Measurements from ENCODE around the gene CCDC169. TPM values are rescaled to one million over a fixed set of nuclear protein-coding genes. Genes with fewer than 3 reads are reported as not detected.
A peak's percentile ranks its signal among the peaks of the same experiment; 100 is the strongest.

CCDC169 gene
- total and polyA plus RNA-seq, 2 donors (not counting 3 experiments of a cell fraction or from before 2014, with no cell fraction given), result 1.2 to 2.5 TPM

DNA sequence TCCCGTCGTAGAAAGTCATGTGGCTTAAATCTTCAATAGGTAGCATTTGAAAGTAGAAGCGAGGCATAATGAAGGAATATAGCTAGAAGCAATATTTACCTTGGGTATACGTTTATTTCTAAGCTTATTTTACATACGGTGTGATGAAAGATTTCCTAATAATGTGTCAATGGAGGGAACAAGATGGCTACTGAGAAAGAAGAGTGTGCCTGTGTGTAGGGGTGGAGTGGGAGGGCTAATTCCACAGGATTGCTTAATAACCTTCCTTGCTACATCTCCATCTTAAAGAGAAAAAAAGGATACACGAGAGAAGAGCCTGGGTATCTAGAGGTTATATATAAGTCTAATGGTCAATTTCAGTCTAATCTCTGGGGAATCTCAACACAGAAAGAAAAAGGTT, 46.6 kb upstream of the CCDC169 start:
- no peak overlapping the region for H2AFZ ChIP-seq (ENCODE audit: low read depth, low read length)
- H3K9me1 ChIP-seq (replicated peaks; ENCODE audit: control insufficient read depth, extremely low read depth, insufficient read depth, low read length), result no peaks in the 10 kb centered on the region
- intact Hi-C loops (cut with micrococcal nuclease), result loop anchor here (10.0 kb wide), 1 partner anchor 661 kb away; the partner anchor contains the start of gene EXOSC8
- H3K27ac ChIP-seq (ENCODE audit: insufficient read depth, low read depth, low read length), result no peak overlapping the region
- TF ChIP-seq POLR2A (IDR thresholded peaks at IDR 0.05; ENCODE audit: low read depth, low read length), result no peak
- no peak for TF ChIP-seq POLR2AphosphoS5 (IDR thresholded peaks at IDR 0.05; ENCODE audit: insufficient read depth, low read depth, low read length)
- no peak for TF ChIP-seq JUN (IDR thresholded peaks at IDR 0.05; ENCODE audit: borderline replicate concordance, insufficient read depth, insufficient read length, low read depth)
- no peak for TF ChIP-seq MYC (IDR thresholded peaks at IDR 0.05; ENCODE audit: low read depth, low read length)
- no peak for TF ChIP-seq FOS (IDR thresholded peaks at IDR 0.05; ENCODE audit: borderline replicate concordance, insufficient read depth, low read length)
- TF ChIP-seq, protein P1, sequence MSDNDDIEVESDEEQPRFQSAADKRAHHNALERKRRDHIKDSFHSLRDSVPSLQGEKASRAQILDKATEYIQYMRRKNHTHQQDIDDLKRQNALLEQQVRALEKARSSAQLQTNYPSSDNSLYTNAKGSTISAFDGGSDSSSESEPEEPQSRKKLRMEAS (IDR thresholded peaks at IDR 0.05; ENCODE audit: insufficient read depth, insufficient read length), result no peak
- TF ChIP-seq, protein P2, sequence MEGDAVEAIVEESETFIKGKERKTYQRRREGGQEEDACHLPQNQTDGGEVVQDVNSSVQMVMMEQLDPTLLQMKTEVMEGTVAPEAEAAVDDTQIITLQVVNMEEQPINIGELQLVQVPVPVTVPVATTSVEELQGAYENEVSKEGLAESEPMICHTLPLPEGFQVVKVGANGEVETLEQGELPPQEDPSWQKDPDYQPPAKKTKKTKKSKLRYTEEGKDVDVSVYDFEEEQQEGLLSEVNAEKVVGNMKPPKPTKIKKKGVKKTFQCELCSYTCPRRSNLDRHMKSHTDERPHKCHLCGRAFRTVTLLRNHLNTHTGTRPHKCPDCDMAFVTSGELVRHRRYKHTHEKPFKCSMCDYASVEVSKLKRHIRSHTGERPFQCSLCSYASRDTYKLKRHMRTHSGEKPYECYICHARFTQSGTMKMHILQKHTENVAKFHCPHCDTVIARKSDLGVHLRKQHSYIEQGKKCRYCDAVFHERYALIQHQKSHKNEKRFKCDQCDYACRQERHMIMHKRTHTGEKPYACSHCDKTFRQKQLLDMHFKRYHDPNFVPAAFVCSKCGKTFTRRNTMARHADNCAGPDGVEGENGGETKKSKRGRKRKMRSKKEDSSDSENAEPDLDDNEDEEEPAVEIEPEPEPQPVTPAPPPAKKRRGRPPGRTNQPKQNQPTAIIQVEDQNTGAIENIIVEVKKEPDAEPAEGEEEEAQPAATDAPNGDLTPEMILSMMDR (IDR thresholded peaks at IDR 0.05; ENCODE audit: extremely low read depth in 1 of 2, insufficient read depth in 1 of 2, low read depth in 1 of 2, low read length in 2 of 2), result no peak
- TF ChIP-seq GATA2 (IDR thresholded peaks at IDR 0.05; ENCODE audit: insufficient read depth, insufficient read length, low read depth, low read length), result no peak
- no peak for TF ChIP-seq EZH2 (IDR thresholded peaks at IDR 0.05; ENCODE audit: borderline replicate concordance, low read depth, low read length, severe bottlenecking)
- H3K4me1 ChIP-seq (ENCODE audit: control insufficient read depth, extremely low read depth, insufficient read depth, low read length), result peaks cover 14% of the 10 kb centered on the region
- no peaks in the 10 kb centered on the region for H3K9me3 ChIP-seq (replicated peaks; ENCODE audit: control insufficient read depth, insufficient read depth, low read length)
- FAIRE-seq (no peak), DNase-seq (ENCODE audit: low read depth, low spot score) (no peak)
- H4K20me1 ChIP-seq (replicated peaks; ENCODE audit: control insufficient read depth, extremely low read depth, insufficient read depth, low read length), result peaks cover 3% of the 10 kb centered on the region
- peaks cover 57% of the 10 kb centered on the region for H3K79me2 ChIP-seq (ENCODE audit: control insufficient read depth, insufficient read depth, low read length)
- no TSS peak for BruUV-seq (replicated peaks)
- H3K27me3 ChIP-seq (ENCODE audit: control insufficient read depth in 2 of 2, insufficient read depth in 2 of 2, low read length in 2 of 2), result no peaks in the 10 kb centered on the region
- no peaks in the 10 kb centered on the region for H3K36me3 ChIP-seq (ENCODE audit: control insufficient read depth in 2 of 2, extremely low read depth in 1 of 2, insufficient read depth in 2 of 2, low read length in 2 of 2)
- H3K4me2 ChIP-seq (ENCODE audit: insufficient read depth, low read length), result peak overlapping the region; percentile 99
- dilution Hi-C loops (cut with MboI; ENCODE audit: extremely low pct_ligation_motif_present, low sequenced_read_pairs), result no loop called here
- H3K9ac ChIP-seq (replicated peaks; ENCODE audit: extremely low read depth, insufficient read depth, low read length), result peak overlapping the region; percentile 96
- CTCF ChIA-PET, result interaction anchor here (1.1 to 1.3 kb wide), 2 partner anchors 21 to 47 kb away, joined by 3 read pairs; partner anchors contain the start of gene CCDC169
- POLR2A ChIA-PET, result interaction anchor here (0.7 kb wide), 1 partner anchor 605 kb away, joined by 3 read pairs; no protein-coding TSS in a partner anchor
- no peak overlapping the region for H3K4me3 ChIP-seq (replicated peaks in 1 of 3; ENCODE audit: insufficient read depth in 1 of 3, low read depth in 1 of 3, low read length in 3 of 3)
